HFF-Myc (cell line): ENCODE measurements around the gene RHBG.

Experiments
- DNase-seq: peaks from one replicate; pipeline ENCODE4 v3.0.0-alpha.2; 2011; ENCODE audit warnings: low read depth; ENCODE audit errors: extremely low read depth
- H3K4me3 ChIP-seq: replicated peaks from 2 replicates; pipeline ENCODE4 v1.5.1; 2011; ENCODE audit warnings: low read depth, mild to moderate bottlenecking, control low read depth, low read length
- TF ChIP-seq, protein P1 (sequence below): IDR thresholded peaks from 2 replicates; pipeline ENCODE4 v1.5.1; 2012; ENCODE audit warnings: mild to moderate bottlenecking, low read depth, low read length, control low read depth; ENCODE audit errors: missing control alignments

The RHBG gene

DNA sequence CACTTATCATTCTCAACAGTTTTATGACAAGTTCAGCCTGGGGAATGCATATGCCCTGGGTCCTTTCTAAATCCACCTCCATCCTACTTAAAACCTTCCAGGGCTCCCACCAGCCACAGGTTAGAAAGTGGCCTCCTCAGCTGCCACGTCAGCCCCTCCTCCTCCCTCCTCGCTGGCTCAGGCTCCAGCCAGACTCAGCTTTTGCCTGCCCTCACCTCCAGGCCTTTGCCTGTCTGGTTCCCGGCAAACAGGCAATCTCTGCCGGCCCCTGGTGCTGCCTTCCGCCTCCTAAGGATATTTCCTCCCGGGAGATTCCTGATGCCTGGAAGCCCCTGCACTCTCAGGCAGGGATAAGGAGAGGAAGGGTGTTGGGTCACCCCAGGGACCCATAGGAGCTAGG, 9.5 kb downstream of the RHBG start:
- TF ChIP-seq, protein P1, sequence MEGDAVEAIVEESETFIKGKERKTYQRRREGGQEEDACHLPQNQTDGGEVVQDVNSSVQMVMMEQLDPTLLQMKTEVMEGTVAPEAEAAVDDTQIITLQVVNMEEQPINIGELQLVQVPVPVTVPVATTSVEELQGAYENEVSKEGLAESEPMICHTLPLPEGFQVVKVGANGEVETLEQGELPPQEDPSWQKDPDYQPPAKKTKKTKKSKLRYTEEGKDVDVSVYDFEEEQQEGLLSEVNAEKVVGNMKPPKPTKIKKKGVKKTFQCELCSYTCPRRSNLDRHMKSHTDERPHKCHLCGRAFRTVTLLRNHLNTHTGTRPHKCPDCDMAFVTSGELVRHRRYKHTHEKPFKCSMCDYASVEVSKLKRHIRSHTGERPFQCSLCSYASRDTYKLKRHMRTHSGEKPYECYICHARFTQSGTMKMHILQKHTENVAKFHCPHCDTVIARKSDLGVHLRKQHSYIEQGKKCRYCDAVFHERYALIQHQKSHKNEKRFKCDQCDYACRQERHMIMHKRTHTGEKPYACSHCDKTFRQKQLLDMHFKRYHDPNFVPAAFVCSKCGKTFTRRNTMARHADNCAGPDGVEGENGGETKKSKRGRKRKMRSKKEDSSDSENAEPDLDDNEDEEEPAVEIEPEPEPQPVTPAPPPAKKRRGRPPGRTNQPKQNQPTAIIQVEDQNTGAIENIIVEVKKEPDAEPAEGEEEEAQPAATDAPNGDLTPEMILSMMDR, result no peak

DNA sequence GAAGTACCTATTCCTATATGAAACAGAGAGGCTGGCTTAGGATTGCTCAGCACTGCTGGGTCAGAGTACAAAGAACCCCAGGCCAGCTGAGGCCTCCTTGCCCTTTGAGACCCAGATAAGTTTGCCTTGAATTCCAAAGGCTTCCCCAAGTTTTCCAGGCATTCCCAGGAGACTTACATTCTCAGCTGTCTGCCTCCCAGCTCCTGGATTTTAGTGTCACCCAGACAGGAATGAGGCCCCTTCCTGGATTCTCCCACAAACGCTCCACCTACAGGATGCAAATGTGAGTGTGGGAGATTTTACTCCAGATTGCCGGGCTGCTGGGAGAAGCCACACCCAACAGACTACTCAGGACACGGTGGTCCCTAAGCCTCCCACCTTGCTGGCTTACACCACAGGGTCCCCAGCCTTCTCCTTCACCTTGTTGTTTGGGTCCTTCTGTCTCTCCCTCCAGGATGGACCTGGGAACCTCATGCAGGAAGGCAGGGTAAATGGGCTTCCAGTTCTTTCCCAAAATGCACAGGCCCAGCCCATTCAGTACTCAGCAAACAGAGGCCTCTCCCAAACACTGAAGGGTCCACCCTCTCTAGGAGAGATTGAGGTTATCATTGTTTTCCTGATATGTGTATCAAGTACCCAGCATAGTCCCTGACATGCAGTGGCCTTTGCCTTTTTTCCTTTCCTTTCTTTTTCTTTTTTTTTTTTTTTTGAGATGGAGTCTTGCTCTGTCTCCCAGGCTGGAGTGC, 10.6 kb downstream of the RHBG start:
- no peak for DNase-seq
- TF ChIP-seq, protein P1, result peak; percentile 6
- no peak overlapping the region for H3K4me3 ChIP-seq

More for the DNA sequence above, 9.5 kb downstream of the RHBG start:
- no peak overlapping the region for H3K4me3 ChIP-seq
- DNase-seq, result no peak

DNA sequence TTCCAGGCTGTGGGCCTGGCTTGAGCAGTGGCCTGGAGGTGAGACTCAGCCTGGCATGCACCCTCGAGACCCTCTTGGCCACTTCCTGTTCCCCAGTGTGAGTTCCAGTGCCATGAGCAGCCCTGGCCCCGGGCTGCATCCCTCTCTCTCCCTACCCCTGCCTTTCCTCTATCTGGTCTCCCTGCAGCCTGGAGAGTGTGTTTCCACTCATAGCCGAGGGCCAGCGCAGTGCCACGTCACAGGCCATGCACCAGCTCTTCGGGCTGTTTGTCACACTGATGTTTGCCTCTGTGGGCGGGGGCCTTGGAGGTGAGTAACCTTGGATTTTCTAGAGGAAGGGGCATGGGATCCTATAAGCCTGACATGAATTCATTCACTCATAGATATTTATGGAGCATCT, 13.6 kb downstream of the RHBG start:
- H3K4me3 ChIP-seq, result no peak overlapping the region
- TF ChIP-seq, protein P1, result no peak
- no peak for DNase-seq

DNA sequence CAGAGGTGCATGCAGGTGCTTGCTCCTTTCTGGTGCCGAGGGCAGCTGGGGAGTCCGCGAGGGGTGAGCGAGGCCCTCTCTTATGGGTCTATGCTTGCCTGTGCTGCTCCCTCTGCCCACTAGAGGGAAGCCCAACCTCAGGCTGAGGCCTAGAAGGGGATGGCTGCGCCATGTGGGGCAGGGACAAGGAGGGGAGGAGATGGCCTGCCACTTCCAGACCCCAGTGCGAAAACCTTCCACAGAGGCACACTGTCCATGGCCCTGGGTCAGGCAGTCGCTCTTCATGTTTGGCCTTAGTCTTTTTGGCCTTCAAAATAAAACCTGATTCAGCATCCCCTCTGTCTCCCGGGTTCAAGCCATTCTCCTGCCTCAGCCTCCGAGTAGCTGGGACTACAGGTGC, 14.0 kb downstream of the RHBG start:
- no peak overlapping the region for H3K4me3 ChIP-seq
- peak; percentile 14 for DNase-seq
- TF ChIP-seq, protein P1, result peak; percentile 89

DNA sequence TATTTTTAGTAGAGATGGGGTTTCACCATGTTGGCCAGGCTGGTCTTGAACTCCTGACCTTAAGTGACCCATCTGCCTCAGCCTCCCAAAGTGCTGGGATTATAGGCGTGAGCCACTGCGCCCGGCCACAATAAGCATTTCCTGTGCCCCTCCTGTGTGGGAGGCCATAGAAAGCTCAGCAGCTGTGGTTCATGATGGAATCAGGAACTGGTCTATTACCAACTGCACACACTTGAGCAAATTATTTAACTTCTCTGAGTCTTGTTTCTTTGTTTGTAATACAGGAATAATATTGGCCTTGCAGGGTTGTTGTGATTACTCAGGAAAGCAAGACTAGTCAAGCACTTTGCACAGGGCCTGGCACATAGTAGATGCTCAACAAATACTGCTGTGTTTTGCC, 15.0 kb downstream of the RHBG start:
- no peak for DNase-seq
- no peak overlapping the region for H3K4me3 ChIP-seq
- TF ChIP-seq, protein P1, result no peak

DNA sequence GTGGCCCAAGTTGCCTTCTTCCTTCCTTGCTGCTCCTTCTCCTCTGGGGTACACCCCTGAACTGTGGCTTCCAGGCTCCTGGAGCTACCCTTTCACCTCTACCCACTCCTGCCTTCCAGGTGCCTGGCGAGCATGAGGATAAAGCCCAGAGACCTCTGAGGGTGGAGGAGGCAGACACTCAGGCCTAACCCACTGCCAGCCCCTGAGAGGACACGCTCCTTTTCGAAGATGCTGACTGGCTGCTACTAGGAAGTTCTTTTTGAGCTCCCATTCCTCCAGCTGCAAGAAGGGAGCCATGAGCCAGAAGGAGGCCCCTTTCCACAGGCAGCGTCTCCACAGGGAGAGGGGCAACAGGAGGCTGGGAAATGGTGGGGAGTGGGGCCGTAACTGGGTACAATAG, 15.6 kb downstream of the RHBG start:
- no peak for DNase-seq
- H3K4me3 ChIP-seq, result no peak overlapping the region
- TF ChIP-seq, protein P1, result no peak
